ENCODE results near the gene ELFN2. TPM values are rescaled to one million over a fixed set of nuclear protein-coding genes. Genes with fewer than 3 reads are reported as not detected.

Gene ELFN2
- total and polyA plus RNA-seq, 12 donors: 0.04 to 3.3 (median 0.32) TPM; not detected in 2

GRCh38 chr22:37456346-37456745 is 29.1 kb upstream of the ELFN2 start:
- Histone ChIP-seq H3K36me3 (replicated peaks in 1 of 2) (no peaks in the 10 kb centered on the region), H3K4me3 (no peak overlapping the region), H3K9me3 (replicated peaks in 1 of 3) (no peaks in the 10 kb centered on the region), H3K4me1 (replicated peaks in 1 of 2) (peaks cover 0 to 9% of the 10 kb centered on the region in 2 donors), H3K27me3 (no peaks in the 10 kb centered on the region), H3K27ac (no peak overlapping the region)
- no peak for DNase-seq
- 61 to 71% (median 70%) methylated on average over 17 of the region's 17 CpGs for WGBS, 4 donors
- intact Hi-C loops (cut with DNase I): loop anchor here (5.0 kb wide), 2 partner anchors 139 to 194 kb away; no protein-coding TSS in a partner anchor
- TF ChIP-seq CTCF (IDR thresholded peaks at IDR 0.05) (no peak), POLR2A (IDR thresholded peaks at IDR 0.05) (no peak)

- no peak for DNase-seq
- 22 to 77% (median 72%) methylated on average over 1 to 14 of the region's 14 CpGs for WGBS, 4 donors
- intact Hi-C loops (cut with DNase I): loop anchor here (2.0 to 5.0 kb wide), 3 partner anchors 139 to 194 kb away; no protein-coding TSS in a partner anchor
- no peak overlapping the region for H3K4me3 ChIP-seq
- H3K27me3 ChIP-seq: no peaks in the 10 kb centered on the region
- TF ChIP-seq CTCF (IDR thresholded peaks at IDR 0.05): no peak
- TF ChIP-seq POLR2A (IDR thresholded peaks at IDR 0.05): no peak
- H3K4me1 ChIP-seq (replicated peaks in 1 of 2): peaks cover 0 to 9% of the 10 kb centered on the region in 2 donors
- no peaks in the 10 kb centered on the region for H3K9me3 ChIP-seq (replicated peaks in 1 of 3)
- no peak overlapping the region for H3K27ac ChIP-seq
- no peaks in the 10 kb centered on the region for H3K36me3 ChIP-seq (replicated peaks in 1 of 2)
These were observed 28.6 kb upstream of the ELFN2 start for GRCh38 chr22:37455896-37456295.

GRCh38 chr22:37454857-37455686 is 27.8 kb upstream of the ELFN2 start:
- no peaks in the 10 kb centered on the region for H3K9me3 ChIP-seq (replicated peaks in 1 of 3)
- intact Hi-C loops (cut with DNase I): loop anchor here (2.0 to 5.0 kb wide), 4 partner anchors 138 to 193 kb away; no protein-coding TSS in a partner anchor
- 32 to 41% (median 36%) methylated on average over 18 to 21 of the region's 21 CpGs for WGBS, 4 donors
- peak in 5 of 7 donors; percentile 43 to 62 (median 51) for DNase-seq
- H3K27me3 ChIP-seq: no peaks in the 10 kb centered on the region
- peaks cover 0 to 9% of the 10 kb centered on the region in 2 donors for H3K4me1 ChIP-seq (replicated peaks in 1 of 2)
- no peak overlapping the region for H3K4me3 ChIP-seq
- no peak overlapping the region for H3K27ac ChIP-seq
- H3K36me3 ChIP-seq (replicated peaks in 1 of 2): no peaks in the 10 kb centered on the region
- TF ChIP-seq CTCF (IDR thresholded peaks at IDR 0.05) (no peak), POLR2A (IDR thresholded peaks at IDR 0.05) (no peak)

GRCh38 chr22:37453696-37454095 is 26.4 kb upstream of the ELFN2 start:
- Histone ChIP-seq H3K36me3 (replicated peaks in 1 of 2) (no peaks in the 10 kb centered on the region), H3K4me1 (replicated peaks in 1 of 2) (peaks cover 0 to 9% of the 10 kb centered on the region in 2 donors), H3K27ac (no peak overlapping the region), H3K27me3 (peaks cover 3% of the 10 kb centered on the region), H3K4me3 (no peak overlapping the region), H3K9me3 (replicated peaks in 1 of 3) (no peaks in the 10 kb centered on the region)
- 91 to 97% (median 94%) methylated on average over 3 to 7 of the region's 7 CpGs for WGBS, 4 donors
- no peak for TF ChIP-seq POLR2A (IDR thresholded peaks at IDR 0.05)
- TF ChIP-seq CTCF (IDR thresholded peaks at IDR 0.05): no peak
- DNase-seq: no peak
- intact Hi-C loops (cut with DNase I): loop anchor here in 1 of 2 donors (2.0 to 5.0 kb wide), 2 partner anchors 137 to 181 kb away; no protein-coding TSS in a partner anchor
